HepG2 (cell line): ENCODE results near the gene ITPRIPL1. TPM values are rescaled to one million over a fixed set of nuclear protein-coding genes. Genes with fewer than 3 reads are reported as not detected.

ENCODE experiments used
- ELF3 ChIP-seq: IDR thresholded peaks from 2 replicates; pipeline ENCODE4 v1.6.1; 2016; ENCODE audit warnings: missing genetic modification reagents, missing compliant biosample characterization
- MTERF4 ChIP-seq: sonication (generic); formaldehyde crosslinking; IDR thresholded peaks from 2 replicates; pipeline ENCODE4 v1.8.0; 2023; ENCODE audit warnings: mild to moderate bottlenecking, missing genetic modification reagents
- MXD4 ChIP-seq: IDR thresholded peaks from 2 replicates; pipeline ENCODE4 v1.6.1; 2016; ENCODE audit warnings: mild to moderate bottlenecking, missing biosample characterization, missing genetic modification reagents
- ZBTB21 ChIP-seq: sonication (generic); formaldehyde crosslinking; IDR thresholded peaks from 2 replicates; pipeline ENCODE4 v1.4.0; 2020; ENCODE audit warnings: missing genetic modification reagents
- ZNF557 ChIP-seq: sonication (generic); formaldehyde crosslinking; IDR thresholded peaks from 2 replicates; pipeline ENCODE4 v1.4.0; 2020; ENCODE audit warnings: missing genetic modification reagents
- polyA plus RNA-seq, 8 experiments: library from polyadenylated mRNA; depleted of rRNA in 3 of 8; stranded (reverse) in 7 of 8; unstranded in 1 of 8; fragments of >200 nt; fragmentation: Illumina TruSeq in 4 of 8; extraction: Trizol in 4 of 8; gene quantifications; 2 replicates each; pipeline versions ENCODE4 v1.2.1 to v1.2.3, GENCODE V29; 2011 to 2016; ENCODE audit warnings: low read depth in 4 of 8, missing spikeins in 1 of 8, mixed read lengths in 1 of 8; ENCODE audit not compliant: insufficient read depth in 1 of 8
- total RNA-seq, 5 experiments: library from RNA; depleted of rRNA; stranded (reverse); fragments of >200 nt; fragmentation: Illumina TruSeq; extraction: Trizol; gene quantifications; 2 replicates each; pipeline ENCODE4 v1.2.3, GENCODE V29; 2016; ENCODE audit warnings: low read depth in 1 of 5
- TF ChIP-seq, protein P1 (sequence below): sonication (generic); formaldehyde crosslinking; IDR thresholded peaks from 2 replicates; pipeline ENCODE4 v1.4.0; 2020; ENCODE audit warnings: missing genetic modification reagents
- TF ChIP-seq, protein P2 (sequence below): sonication (generic); formaldehyde crosslinking; IDR thresholded peaks from 2 replicates; pipeline ENCODE4 v1.4.0; 2020; ENCODE audit warnings: missing genetic modification reagents

ITPRIPL1 gene
- total and polyA plus RNA-seq, 2 of the 13 experiments (the other 11 are each of a cell fraction or from before 2014, with no cell fraction given), result 4.3 to 11.7 TPM

- TF ChIP-seq, protein P1, sequence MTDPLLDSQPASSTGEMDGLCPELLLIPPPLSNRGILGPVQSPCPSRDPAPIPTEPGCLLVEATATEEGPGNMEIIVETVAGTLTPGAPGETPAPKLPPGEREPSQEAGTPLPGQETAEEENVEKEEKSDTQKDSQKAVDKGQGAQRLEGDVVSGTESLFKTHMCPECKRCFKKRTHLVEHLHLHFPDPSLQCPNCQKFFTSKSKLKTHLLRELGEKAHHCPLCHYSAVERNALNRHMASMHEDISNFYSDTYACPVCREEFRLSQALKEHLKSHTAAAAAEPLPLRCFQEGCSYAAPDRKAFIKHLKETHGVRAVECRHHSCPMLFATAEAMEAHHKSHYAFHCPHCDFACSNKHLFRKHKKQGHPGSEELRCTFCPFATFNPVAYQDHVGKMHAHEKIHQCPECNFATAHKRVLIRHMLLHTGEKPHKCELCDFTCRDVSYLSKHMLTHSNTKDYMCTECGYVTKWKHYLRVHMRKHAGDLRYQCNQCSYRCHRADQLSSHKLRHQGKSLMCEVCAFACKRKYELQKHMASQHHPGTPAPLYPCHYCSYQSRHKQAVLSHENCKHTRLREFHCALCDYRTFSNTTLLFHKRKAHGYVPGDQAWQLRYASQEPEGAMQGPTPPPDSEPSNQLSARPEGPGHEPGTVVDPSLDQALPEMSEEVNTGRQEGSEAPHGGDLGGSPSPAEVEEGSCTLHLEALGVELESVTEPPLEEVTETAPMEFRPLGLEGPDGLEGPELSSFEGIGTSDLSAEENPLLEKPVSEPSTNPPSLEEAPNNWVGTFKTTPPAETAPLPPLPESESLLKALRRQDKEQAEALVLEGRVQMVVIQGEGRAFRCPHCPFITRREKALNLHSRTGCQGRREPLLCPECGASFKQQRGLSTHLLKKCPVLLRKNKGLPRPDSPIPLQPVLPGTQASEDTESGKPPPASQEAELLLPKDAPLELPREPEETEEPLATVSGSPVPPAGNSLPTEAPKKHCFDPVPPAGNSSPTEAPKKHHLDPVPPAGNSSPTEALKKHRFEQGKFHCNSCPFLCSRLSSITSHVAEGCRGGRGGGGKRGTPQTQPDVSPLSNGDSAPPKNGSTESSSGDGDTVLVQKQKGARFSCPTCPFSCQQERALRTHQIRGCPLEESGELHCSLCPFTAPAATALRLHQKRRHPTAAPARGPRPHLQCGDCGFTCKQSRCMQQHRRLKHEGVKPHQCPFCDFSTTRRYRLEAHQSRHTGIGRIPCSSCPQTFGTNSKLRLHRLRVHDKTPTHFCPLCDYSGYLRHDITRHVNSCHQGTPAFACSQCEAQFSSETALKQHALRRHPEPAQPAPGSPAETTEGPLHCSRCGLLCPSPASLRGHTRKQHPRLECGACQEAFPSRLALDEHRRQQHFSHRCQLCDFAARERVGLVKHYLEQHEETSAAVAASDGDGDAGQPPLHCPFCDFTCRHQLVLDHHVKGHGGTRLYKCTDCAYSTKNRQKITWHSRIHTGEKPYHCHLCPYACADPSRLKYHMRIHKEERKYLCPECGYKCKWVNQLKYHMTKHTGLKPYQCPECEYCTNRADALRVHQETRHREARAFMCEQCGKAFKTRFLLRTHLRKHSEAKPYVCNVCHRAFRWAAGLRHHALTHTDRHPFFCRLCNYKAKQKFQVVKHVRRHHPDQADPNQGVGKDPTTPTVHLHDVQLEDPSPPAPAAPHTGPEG (CRISPR knock-in tag), result peak; percentile 99; the same call in 1 of the 2 replicates
- TF ChIP-seq ZNF557 (no peak), ZBTB21 (CRISPR knock-in tag) (0 out of 2 replicates have a peak, but pooled peaks have one; percentile 10), MTERF4 (0 out of 2 replicates have a peak, but pooled peaks have one; percentile 44), ELF3 (CRISPR knock-in tag) (0 out of 2 replicates have a peak, but pooled peaks have one; percentile 5), MXD4 (peak; percentile 37; the same call in 1 of the 2 replicates)
- TF ChIP-seq, protein P2, sequence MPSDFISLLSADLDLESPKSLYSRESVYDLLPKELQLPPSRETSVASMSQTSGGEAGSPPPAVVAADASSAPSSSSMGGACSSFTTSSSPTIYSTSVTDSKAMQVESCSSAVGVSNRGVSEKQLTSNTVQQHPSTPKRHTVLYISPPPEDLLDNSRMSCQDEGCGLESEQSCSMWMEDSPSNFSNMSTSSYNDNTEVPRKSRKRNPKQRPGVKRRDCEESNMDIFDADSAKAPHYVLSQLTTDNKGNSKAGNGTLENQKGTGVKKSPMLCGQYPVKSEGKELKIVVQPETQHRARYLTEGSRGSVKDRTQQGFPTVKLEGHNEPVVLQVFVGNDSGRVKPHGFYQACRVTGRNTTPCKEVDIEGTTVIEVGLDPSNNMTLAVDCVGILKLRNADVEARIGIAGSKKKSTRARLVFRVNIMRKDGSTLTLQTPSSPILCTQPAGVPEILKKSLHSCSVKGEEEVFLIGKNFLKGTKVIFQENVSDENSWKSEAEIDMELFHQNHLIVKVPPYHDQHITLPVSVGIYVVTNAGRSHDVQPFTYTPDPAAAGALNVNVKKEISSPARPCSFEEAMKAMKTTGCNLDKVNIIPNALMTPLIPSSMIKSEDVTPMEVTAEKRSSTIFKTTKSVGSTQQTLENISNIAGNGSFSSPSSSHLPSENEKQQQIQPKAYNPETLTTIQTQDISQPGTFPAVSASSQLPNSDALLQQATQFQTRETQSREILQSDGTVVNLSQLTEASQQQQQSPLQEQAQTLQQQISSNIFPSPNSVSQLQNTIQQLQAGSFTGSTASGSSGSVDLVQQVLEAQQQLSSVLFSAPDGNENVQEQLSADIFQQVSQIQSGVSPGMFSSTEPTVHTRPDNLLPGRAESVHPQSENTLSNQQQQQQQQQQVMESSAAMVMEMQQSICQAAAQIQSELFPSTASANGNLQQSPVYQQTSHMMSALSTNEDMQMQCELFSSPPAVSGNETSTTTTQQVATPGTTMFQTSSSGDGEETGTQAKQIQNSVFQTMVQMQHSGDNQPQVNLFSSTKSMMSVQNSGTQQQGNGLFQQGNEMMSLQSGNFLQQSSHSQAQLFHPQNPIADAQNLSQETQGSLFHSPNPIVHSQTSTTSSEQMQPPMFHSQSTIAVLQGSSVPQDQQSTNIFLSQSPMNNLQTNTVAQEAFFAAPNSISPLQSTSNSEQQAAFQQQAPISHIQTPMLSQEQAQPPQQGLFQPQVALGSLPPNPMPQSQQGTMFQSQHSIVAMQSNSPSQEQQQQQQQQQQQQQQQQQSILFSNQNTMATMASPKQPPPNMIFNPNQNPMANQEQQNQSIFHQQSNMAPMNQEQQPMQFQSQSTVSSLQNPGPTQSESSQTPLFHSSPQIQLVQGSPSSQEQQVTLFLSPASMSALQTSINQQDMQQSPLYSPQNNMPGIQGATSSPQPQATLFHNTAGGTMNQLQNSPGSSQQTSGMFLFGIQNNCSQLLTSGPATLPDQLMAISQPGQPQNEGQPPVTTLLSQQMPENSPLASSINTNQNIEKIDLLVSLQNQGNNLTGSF (CRISPR knock-in tag), result peak; percentile 13; the same call in 1 of the 2 replicates
Measured at GRCh38 chr2:96336104-96336775, 11.1 kb downstream of the ITPRIPL1 start (continued).
